AG09309 (cell line): Measurements from ENCODE around the gene AWAT2.

ENCODE experiments used
- DNase-seq: peaks from one replicate; pipeline ENCODE4 v3.0.0-alpha.2; 2010; ENCODE audit warnings: low read depth
- H3K4me3 ChIP-seq: 2 replicates; pipeline ENCODE4 v1.5.1; 2011; ENCODE audit warnings: mild to moderate bottlenecking, low read depth, low read length, moderate library complexity; ENCODE audit not compliant: control insufficient read depth
- TF ChIP-seq, protein P1 (sequence below): IDR thresholded peaks from 2 replicates; pipeline ENCODE4 v1.5.1; 2011; ENCODE audit warnings: mild to moderate bottlenecking, low read depth, low read length, inconsistent platforms; ENCODE audit not compliant: insufficient read depth, control insufficient read depth; ENCODE audit errors: missing control alignments

The AWAT2 gene

DNA sequence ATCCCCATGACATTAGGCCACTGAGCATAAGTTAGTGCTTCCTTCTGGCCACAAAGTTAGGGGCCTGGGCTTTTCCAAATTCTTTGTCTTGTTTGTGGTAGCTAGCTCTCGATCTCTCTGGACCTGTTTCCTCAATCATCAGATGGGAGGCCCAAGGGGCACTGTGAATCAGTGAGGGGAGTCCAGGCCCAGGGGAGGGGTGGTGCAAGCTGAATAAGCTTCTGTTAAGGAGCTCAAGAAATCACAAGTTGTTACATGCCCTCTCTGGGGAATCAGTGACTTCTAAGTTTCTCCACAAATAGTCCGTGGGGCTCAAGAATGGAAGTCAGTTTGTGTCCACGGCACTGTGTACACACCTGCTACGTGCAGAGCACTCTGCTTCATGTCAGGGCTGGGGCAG is 15.1 kb downstream of the AWAT2 start:
- TF ChIP-seq, protein P1, sequence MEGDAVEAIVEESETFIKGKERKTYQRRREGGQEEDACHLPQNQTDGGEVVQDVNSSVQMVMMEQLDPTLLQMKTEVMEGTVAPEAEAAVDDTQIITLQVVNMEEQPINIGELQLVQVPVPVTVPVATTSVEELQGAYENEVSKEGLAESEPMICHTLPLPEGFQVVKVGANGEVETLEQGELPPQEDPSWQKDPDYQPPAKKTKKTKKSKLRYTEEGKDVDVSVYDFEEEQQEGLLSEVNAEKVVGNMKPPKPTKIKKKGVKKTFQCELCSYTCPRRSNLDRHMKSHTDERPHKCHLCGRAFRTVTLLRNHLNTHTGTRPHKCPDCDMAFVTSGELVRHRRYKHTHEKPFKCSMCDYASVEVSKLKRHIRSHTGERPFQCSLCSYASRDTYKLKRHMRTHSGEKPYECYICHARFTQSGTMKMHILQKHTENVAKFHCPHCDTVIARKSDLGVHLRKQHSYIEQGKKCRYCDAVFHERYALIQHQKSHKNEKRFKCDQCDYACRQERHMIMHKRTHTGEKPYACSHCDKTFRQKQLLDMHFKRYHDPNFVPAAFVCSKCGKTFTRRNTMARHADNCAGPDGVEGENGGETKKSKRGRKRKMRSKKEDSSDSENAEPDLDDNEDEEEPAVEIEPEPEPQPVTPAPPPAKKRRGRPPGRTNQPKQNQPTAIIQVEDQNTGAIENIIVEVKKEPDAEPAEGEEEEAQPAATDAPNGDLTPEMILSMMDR, result no peak

DNA sequence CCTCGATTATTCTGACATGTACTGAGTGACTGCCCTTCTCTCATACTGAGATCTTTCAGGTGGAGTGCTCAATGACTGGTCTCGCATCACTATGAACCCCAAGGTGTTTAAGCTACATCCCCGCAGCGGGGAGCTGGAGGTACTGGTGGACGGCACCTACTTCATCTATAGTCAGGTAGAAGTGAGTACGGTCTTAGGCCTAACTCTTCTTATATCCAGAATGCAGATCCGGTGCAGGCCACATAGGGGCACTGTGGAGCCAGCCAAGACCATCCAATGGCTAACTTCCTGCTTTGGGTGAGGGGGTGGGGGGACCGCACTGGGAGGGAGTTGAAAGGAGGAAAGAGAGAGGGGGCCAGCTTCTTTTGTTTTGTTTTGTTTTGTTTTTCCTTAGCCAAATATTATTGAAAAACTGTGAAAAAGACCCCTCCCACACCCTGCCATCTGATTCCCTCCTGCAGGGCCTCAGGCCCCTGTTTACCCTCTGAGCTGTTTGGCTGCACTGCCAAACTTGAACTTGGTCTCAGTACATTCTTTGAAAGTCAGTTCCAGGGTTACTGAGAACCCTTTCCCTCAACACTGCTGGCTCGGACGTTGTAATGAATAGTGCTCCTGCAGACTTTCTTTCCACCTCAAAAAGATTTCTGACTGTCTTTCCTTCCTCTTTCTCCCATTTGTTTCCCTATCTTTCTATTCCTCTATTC is 16.2 kb downstream of the AWAT2 start:
- TF ChIP-seq, protein P1, result peak; percentile 61
- no peak for DNase-seq
- no peak overlapping the region for H3K4me3 ChIP-seq

More for the DNA sequence above, 15.1 kb downstream of the AWAT2 start:
- no peak overlapping the region for H3K4me3 ChIP-seq
- no peak for DNase-seq

DNA sequence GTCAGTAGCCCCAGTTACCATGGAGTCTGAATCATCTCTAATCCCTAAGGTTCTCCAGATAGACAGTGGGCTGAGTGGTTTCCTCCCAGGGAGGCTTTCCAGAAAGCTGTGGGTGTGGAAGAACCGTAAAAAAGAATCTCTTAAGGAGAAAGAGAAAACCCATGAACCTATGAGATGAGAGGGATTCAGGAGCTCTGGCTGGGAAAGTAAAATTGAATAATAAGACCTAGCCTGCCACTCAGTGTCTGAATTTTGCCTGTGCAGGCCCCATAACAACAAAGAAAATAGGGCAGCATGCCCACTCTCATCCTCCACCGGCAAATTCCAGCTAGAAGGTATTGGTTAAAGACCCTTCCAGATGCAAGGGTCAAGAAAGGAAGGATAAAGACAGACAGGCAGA is 16.9 kb downstream of the AWAT2 start:
- DNase-seq, result no peak
- TF ChIP-seq, protein P1, result no peak
- H3K4me3 ChIP-seq, result no peak overlapping the region

DNA sequence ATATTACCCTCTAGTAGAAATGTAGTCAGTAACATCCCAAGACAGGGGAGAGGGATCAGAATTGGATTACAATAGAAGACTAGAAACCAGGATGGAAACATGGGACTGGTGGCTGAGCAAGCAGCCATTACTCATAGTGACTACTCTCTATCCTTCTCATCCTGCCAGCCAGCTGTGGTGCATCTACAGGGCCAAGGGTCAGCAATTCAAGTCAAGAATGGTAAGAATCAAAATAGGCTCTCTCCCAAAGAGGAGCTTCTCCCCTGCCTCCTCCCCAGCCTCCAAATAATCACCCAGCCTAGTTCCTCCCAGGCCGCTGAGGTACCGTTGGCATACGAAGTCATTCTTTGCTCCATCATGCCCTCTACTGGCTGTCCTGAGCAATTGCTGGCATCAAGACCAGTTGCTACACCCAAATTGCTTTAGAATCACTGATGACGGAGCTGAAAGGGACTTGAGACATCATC is 19.4 kb downstream of the AWAT2 start:
- no peak for DNase-seq
- TF ChIP-seq, protein P1, result peak; percentile 73

DNA sequence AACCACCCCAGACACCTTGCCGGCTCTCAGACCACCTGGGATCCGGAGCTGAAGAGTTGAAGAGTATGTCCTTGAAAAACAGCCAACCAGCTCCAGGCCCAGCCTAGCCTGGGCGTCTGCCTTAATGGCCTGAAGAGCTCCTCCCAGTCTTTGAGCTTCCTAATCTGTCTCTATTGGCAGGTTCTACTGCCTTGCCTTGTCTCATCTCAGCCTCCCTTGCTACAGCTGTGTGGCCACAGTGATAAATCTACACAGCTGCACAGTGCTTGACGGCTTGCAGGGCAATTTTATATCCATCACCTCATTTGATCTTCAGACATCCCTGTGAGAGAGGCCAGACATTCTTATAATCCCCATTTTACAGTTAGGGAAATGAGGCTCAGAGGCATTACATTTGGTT is 19.9 kb downstream of the AWAT2 start:
- H3K4me3 ChIP-seq, result no peak overlapping the region
- DNase-seq, result no peak
- TF ChIP-seq, protein P1, result no peak

More for the DNA sequence above, 19.4 kb downstream of the AWAT2 start:
- no peak overlapping the region for H3K4me3 ChIP-seq

DNA sequence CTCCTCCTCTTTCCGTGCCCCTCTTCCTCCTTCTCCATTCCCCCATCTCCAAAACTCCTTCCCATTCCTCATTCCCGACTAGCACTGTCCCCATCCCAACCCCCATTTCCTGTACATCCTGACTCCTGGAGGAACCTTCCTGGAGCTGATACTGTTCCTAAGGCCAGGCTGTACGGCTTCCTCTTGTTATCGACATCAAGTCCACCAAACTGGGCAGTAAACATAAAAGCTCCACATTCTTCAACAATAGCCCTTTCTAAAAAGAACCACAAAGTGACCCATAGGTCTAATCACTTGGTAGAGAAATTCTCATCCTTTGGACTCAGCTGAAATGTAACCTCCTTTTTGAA is 22.9 kb downstream of the AWAT2 start:
- TF ChIP-seq, protein P1, result no peak
- H3K4me3 ChIP-seq, result no peak overlapping the region
- no peak for DNase-seq
